ENCODE results near the gene TEX14. TPM values are rescaled to one million over a fixed set of nuclear protein-coding genes. Genes with fewer than 3 reads are reported as not detected.
"Not testable (repeated sequence)": the region's sequence is repeated elsewhere in the genome, so short reads cannot be mapped to it uniquely, and the experiment has no call there.

TEX14 gene
- total RNA-seq, 2 experiments from 2014 or later, result 0.28 to 0.35 TPM

DNA sequence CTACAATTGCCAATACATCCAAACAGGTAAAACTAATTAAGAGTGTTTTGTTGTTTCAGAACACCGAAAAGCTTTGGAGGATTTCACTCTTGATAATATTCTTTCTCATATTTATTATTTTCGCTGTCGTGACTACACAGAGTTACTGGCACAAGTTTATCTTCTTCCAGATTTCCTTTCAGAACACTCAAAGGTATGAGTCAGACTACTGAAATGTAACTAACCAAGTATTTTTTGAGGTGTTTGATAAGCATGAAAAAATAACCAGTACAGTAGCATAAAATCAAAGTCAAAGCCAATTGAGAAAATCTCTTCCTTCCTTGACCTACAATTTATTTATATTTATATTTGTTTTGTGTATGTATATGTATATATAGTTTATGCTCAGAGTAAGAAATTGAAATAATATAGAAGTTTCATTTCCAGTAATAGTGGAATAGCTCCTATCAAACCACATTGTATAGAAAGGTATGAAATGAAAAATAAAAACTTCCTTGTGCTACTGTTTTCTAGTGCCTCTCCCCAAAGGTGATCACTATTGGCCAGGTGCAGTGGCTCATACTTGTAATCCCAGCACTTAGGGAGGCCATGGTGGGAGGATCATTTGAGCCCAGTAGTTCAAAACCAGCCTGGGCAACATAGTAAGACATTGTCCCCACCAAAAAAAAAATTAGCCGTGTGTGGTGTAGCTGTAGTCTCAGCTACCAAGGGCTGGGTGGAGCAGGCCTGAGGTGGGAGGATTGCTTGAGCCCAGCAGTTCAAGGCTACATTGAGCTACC is 11.5 kb upstream of the TEX14 start:
- no peak for DNase-seq
- Mint-ChIP-seq H3K36me3 (peaks cover 45% of the 10 kb centered on the region), H3K4me3 (no peak overlapping the region), H3K27me3 (no peaks in the 10 kb centered on the region), H3K9me3 (ENCODE audit: low read depth) (no peaks in the 10 kb centered on the region), H3K4me1 (peaks cover 59% of the 10 kb centered on the region), H3K27ac (peak overlapping the region; percentile 81)
- CTCF ChIA-PET, result interaction anchor here (1.3 kb wide), 1 partner anchor 184 kb away, joined by 6 read pairs; no protein-coding TSS in a partner anchor
- ATAC-seq, result no peak

DNA sequence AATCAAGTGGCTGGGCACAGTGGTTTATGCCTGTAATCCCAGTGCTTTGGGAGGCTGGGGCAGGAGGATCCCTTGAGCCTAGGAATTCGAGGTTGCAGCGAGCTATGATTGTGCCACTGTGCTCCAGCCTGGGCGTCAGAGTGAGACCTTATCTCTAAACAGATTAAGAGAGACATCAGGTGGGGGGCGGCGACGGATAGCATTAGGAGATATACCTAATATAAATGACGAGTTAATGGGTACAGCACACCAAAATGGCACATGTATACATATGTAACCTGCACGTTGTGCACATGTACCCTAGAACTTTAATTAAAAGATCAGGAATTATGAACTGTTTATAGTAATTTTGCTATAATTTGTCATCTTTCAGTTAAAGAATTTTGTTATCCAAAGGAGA is 10.9 kb upstream of the TEX14 start:
- no peaks in the 10 kb centered on the region for H3K9me3 Mint-ChIP-seq (ENCODE audit: low read depth)
- H3K4me1 Mint-ChIP-seq, result peaks cover 55% of the 10 kb centered on the region
- ATAC-seq (no peak), DNase-seq (no peak)
- CTCF ChIA-PET, result interaction anchor here (0.7 to 1.3 kb wide), 3 partner anchors 10 to 184 kb away, joined by 3 to 6 read pairs (median 3); partner anchors contain the start of gene RAD51C
- peak overlapping the region; percentile 81 for H3K27ac Mint-ChIP-seq
- no peaks in the 10 kb centered on the region for H3K27me3 Mint-ChIP-seq
- H3K36me3 Mint-ChIP-seq, result peaks cover 41% of the 10 kb centered on the region
- no peak overlapping the region for H3K4me3 Mint-ChIP-seq

DNA sequence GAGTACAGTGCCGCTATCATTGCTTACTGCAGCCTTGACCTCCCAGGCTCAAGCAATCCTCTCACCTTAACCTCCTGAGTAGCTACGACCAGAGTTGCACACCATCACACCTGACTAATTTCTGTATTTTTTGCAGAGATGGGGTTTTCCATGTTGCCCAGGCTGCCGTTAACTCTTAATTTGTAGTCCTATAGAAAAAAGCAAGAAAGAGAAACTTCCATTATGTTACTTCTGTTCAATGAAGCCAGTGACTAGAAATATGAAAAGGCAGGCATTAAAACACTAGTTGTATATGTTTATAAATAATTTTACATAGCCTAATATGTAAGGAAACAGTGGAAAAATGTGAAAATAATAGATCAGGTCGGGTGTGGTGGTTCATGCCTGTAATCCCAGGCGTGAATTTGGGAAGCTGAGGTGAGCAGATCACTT is 10.2 kb upstream of the TEX14 start:
- ATAC-seq (peak; percentile 67), DNase-seq (peak; percentile 57)
- H3K4me3 Mint-ChIP-seq, result no peak overlapping the region
- H3K9me3 Mint-ChIP-seq (ENCODE audit: low read depth), result no peaks in the 10 kb centered on the region
- peaks cover 37% of the 10 kb centered on the region for H3K36me3 Mint-ChIP-seq
- H3K27me3 Mint-ChIP-seq, result no peaks in the 10 kb centered on the region
- peaks cover 50% of the 10 kb centered on the region for H3K4me1 Mint-ChIP-seq
- peak overlapping the region; percentile 81 for H3K27ac Mint-ChIP-seq
- CTCF ChIA-PET, result interaction anchor here (0.7 to 1.2 kb wide), 5 partner anchors 9 to 365 kb away, joined by 3 to 4 read pairs (median 3); partner anchors contain the start of gene RAD51C

DNA sequence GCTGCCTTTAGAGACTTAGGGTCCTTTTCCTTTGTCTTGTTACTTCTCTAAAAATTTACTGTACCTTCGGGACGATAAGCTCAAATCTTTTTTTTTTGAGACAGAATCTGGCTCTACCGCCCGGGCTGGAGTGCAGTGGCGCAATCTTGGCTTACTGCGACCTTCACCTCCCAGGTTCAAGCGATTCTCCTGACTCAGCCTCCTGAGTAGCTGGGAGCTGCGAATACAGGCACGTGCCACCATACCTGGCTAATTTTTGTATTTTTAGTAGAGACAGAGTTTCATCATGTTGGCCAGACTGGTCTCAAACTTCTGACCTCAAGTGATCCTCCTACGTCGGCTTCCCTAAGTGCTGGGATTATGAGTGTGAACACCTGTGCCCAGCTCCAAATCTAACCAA is 7.9 kb upstream of the TEX14 start:
- CTCF ChIA-PET, result interaction anchor here (0.6 to 1.9 kb wide), 4 partner anchors 9 to 305 kb away, joined by 4 to 9 read pairs (median 5); partner anchors contain the start of gene MTMR4
- no peak for ATAC-seq

DNA sequence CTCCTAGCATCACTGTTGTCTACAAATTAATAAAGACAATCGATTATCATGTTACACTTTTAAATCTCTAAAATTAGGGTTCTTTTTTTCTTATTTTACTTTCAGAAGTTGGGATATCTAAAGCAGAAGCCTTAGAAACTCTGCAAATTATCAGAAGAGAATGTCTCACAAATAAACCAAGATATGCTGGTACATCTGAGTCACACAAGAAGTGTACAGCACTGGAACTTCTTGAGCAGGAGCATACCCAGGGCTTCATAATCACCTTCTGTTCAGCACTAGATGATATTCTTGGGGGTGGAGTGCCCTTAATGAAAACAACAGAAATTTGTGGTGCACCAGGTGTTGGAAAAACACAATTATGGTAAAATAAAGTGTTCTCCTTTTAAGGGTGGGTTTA is 3.0 kb upstream of the TEX14 start:
- no peaks in the 10 kb centered on the region for H3K27me3 Mint-ChIP-seq
- H3K4me3 Mint-ChIP-seq, result no peak overlapping the region
- H3K27ac Mint-ChIP-seq, result peak overlapping the region; percentile 28
- peaks cover 38% of the 10 kb centered on the region for H3K4me1 Mint-ChIP-seq
- H3K36me3 Mint-ChIP-seq, result peaks cover 31% of the 10 kb centered on the region
- DNase-seq, result no peak
- H3K9me3 Mint-ChIP-seq (ENCODE audit: low read depth), result no peaks in the 10 kb centered on the region
- CTCF ChIA-PET, result no interaction called here
- ATAC-seq, result no peak

More for the DNA sequence above, 7.9 kb upstream of the TEX14 start:
- Mint-ChIP-seq H3K36me3 (peaks cover 32% of the 10 kb centered on the region), H3K9me3 (ENCODE audit: low read depth) (no peaks in the 10 kb centered on the region), H3K4me1 (peaks cover 42% of the 10 kb centered on the region), H3K27ac (no peak overlapping the region), H3K4me3 (no peak overlapping the region), H3K27me3 (no peaks in the 10 kb centered on the region)
- DNase-seq, result no peak

DNA sequence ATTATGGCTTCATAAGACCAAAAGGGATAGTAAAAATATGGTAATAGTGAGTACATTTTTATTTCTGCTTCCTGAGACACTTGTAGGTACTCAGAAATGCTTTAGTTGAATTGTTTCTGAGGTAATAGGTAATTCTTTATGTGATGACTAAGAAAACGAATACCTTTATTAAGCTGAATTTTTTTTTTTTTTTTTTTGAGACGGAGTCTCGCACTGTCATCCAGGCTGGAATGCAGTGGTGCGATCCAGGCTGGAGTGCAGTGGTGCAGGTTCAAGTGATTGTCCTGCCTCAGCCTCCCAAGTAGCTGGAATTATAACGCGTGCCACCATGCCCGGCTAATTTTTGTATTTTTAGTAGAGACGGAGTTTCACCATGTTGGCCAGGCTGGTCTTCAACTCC is 2.5 kb upstream of the TEX14 start:
- DNase-seq (no peak), ATAC-seq (no peak)
- H3K36me3 Mint-ChIP-seq, result peaks cover 25% of the 10 kb centered on the region
- no peaks in the 10 kb centered on the region for H3K27me3 Mint-ChIP-seq
- H3K27ac Mint-ChIP-seq, result no peak overlapping the region
- peaks cover 34% of the 10 kb centered on the region for H3K4me1 Mint-ChIP-seq
- H3K4me3 Mint-ChIP-seq, result no peak overlapping the region
- CTCF ChIA-PET, result no interaction called here
- H3K9me3 Mint-ChIP-seq (ENCODE audit: low read depth), result no peaks in the 10 kb centered on the region

DNA sequence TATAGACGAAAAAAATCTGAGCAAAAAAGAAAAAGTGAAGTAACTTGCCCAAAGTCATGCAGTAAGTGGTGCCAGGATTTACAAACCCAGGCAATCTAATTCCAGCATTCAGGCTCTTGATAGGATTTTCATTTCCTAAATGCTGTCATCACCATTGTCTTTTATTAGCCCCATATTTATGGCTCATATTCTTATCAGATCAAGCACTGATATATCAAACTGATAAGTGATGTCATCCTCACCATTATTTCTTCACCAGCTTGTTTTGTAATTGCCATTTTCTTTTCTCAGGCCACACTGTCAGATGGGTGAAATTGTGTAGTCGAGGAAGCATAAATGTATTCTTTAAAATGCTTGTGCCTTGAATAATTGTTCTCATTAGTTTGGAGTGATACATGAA is 1.9 kb upstream of the TEX14 start:
- peak overlapping the region; percentile 99 for H3K4me3 Mint-ChIP-seq
- peaks cover 23% of the 10 kb centered on the region for H3K36me3 Mint-ChIP-seq
- peak overlapping the region; percentile 98 for H3K27ac Mint-ChIP-seq
- no peaks in the 10 kb centered on the region for H3K27me3 Mint-ChIP-seq
- H3K9me3 Mint-ChIP-seq (ENCODE audit: low read depth), result no peaks in the 10 kb centered on the region
- CTCF ChIA-PET, result no interaction called here
- ATAC-seq, result no peak
- peaks cover 34% of the 10 kb centered on the region for H3K4me1 Mint-ChIP-seq
- no peak for DNase-seq

DNA sequence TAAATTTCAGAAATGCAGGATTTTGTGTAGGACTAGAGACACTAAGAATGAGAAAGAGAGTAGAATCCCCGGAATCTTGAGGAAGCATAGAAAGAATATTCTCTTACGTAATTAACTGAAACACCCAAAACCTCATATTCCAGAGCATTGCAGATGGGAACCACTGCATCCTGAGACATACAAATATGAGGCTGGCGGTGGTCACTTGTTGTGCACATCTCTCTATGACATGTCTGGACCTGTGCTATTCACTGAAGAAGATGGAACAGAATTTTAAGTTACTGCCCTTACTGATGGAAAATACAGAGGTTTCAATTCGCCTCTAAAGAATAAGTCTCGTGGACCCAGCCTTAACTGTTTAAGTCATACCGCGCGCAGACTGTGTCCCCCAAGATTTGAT is 1.4 kb upstream of the TEX14 start:
- ATAC-seq (no peak), DNase-seq (no peak)
- no peaks in the 10 kb centered on the region for H3K27me3 Mint-ChIP-seq
- no peaks in the 10 kb centered on the region for H3K9me3 Mint-ChIP-seq (ENCODE audit: low read depth)
- peak overlapping the region; percentile 98 for H3K27ac Mint-ChIP-seq
- peaks cover 23% of the 10 kb centered on the region for H3K36me3 Mint-ChIP-seq
- peak overlapping the region; percentile 99 for H3K4me3 Mint-ChIP-seq
- CTCF ChIA-PET, result interaction anchor here (0.9 to 1.4 kb wide), 6 partner anchors 9 to 312 kb away, joined by 3 to 9 read pairs (median 4); no protein-coding TSS in a partner anchor
- H3K4me1 Mint-ChIP-seq, result peaks cover 34% of the 10 kb centered on the region

DNA sequence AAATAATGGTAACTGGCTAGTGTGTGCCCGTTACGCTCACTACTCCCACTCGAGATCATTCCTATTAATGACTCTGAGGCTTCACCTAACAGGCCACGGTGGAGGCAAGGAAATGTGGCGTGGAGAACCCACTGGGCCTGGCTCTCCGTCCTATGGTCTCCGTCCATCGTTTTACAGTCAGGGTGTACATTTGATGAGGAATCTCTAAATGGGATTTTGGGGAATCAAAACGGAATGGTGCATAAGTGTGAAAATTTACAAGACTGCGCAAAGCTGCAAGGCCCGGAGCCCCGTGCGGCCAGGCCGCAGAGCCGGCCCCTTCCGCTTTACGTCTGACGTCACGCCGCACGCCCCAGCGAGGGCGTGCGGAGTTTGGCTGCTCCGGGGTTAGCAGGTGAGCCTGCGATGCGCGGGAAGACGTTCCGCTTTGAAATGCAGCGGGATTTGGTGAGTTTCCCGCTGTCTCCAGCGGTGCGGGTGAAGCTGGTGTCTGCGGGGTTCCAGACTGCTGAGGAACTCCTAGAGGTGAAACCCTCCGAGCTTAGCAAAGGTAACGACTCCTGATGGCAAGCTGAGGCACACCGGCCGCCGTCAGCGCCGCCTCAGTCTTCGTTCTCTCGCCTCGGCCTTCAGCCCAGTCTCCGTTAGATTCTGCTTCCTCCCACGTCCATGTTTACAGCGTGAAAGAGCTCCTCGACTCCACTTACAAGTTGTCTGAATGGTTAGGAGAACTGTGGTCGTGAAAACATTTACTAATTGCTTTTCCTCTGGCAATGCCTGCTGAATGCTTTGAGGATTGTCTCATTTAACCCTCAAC is 602 bp upstream of the TEX14 start, which contains the start of gene RAD51C:
RAD51C (plus strand) TSS at position 364 of the 817 bp plus-strand sequence; CDS start at position 406, 42 bp downstream.
- Mint-ChIP-seq H3K4me1 (peaks cover 34% of the 10 kb centered on the region), H3K27ac (peak within 1 kb of the TSS; percentile 98), H3K4me3 (peak within 1 kb of the TSS; percentile 99), H3K36me3 (peaks cover 23% of the 10 kb centered on the region), H3K27me3 (no peaks in the 10 kb centered on the region), H3K9me3 (ENCODE audit: low read depth) (no peaks in the 10 kb centered on the region)
- ATAC-seq (peak; percentile 99), DNase-seq (peak; percentile 94)
- CTCF ChIA-PET, result interaction anchor here (0.9 to 1.4 kb wide), 6 partner anchors 10 to 313 kb away, joined by 3 to 9 read pairs (median 4); no protein-coding TSS in a partner anchor

DNA sequence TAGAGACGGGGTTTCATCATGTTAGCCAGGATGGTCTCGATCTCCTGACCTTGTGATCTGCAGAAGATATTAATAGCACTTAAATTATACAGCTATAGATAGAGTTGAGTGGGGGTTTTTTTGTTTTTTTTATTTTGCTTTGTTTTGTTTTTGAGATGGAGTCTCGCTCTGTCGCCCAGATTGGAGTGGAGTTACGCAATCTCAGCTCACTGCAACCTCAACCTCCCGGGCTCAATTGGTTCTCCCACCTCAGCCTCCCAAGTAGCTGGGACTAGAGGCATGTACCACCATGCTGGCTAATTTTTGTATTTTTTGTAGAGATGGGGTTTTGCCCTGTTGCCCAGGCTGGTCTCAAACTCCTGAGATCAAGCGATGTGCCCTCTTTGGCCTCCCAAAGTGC is 1.8 kb downstream of the TEX14 start:
- CTCF ChIA-PET, result interaction anchor here (1.6 kb wide), 1 partner anchor 10 kb away, joined by 6 read pairs; no protein-coding TSS in a partner anchor
- Mint-ChIP-seq H3K36me3 (peaks cover 15% of the 10 kb centered on the region), H3K4me1 (peaks cover 26% of the 10 kb centered on the region)
- not testable (repeated sequence) for H3K9me3 Mint-ChIP-seq (ENCODE audit: low read depth); DNase-seq; ATAC-seq; H3K27ac Mint-ChIP-seq; H3K4me3 Mint-ChIP-seq; H3K27me3 Mint-ChIP-seq

DNA sequence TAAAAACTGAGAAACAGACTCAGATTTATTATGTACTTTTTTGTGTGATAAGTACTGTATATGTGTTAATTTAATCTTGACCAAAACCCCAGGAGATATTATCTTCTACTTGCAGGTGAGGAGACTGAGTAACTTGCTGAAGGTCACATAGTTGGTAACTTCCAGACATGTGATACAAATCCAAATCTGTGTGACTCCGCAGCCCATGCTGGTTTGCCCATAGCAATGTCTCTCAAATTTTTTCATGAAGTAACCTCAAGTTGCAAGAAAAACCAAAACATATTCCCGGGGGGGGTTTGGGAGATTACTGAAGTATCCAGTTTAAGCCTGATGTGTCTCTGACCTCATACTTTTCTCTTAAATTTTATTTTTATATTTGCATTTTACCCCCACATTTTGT is 3.3 kb downstream of the TEX14 start:
- DNase-seq (no peak), ATAC-seq (no peak)
- H3K4me1 Mint-ChIP-seq, result peaks cover 12% of the 10 kb centered on the region
- no peak overlapping the region for H3K27ac Mint-ChIP-seq
- no peak overlapping the region for H3K4me3 Mint-ChIP-seq
- H3K27me3 Mint-ChIP-seq, result no peaks in the 10 kb centered on the region
- CTCF ChIA-PET, result interaction anchor here (0.6 kb wide), 1 partner anchor 237 kb away, joined by 3 read pairs; no protein-coding TSS in a partner anchor
- no peaks in the 10 kb centered on the region for H3K9me3 Mint-ChIP-seq (ENCODE audit: low read depth)
- H3K36me3 Mint-ChIP-seq, result peaks cover 7% of the 10 kb centered on the region

DNA sequence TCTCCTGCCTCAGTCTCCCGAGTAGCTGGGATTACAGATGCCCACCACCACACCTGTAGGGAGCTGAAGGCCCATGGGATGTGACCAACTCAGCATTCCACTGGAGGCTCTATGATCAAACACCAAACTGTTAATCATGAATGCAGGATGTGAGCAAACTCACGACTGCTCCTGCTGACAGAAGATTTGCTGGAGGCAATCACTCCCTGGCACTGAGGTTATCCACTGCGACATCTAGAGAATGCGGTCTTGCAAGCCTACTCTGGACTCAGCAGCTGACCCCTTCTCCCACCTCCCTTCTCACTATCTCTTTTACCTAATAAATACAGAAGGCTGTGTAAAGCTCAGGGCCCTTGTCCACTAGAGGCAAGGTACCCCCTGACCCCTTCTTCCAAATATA is 4.9 kb downstream of the TEX14 start:
- ATAC-seq (no peak), DNase-seq (no peak)
- Mint-ChIP-seq H3K9me3 (ENCODE audit: low read depth) (no peaks in the 10 kb centered on the region), H3K4me1 (no peaks in the 10 kb centered on the region), H3K4me3 (no peak overlapping the region), H3K27me3 (no peaks in the 10 kb centered on the region), H3K27ac (no peak overlapping the region), H3K36me3 (no peaks in the 10 kb centered on the region)
- CTCF ChIA-PET, result interaction anchor here (0.6 kb wide), 1 partner anchor 237 kb away, joined by 4 read pairs; no protein-coding TSS in a partner anchor

DNA sequence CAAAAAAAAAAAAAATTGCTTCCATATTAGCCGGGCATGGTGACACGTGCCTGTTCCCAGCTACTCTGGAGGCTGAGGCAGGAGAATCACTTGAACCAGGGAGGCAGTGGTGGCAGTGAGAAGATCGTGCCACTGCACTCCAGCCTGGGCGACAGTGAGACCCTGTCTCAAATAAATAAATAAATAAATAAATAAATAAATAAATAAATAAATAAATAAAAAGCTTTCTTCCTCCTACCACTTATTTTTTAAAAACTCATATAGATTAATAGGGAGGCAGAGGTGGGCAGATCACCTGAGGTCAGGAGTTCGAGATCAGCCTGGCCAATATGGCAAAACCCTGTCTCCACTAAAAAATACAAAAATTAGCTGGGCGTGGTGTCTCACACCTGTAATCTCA is 7.4 kb downstream of the TEX14 start:
- H3K4me1 Mint-ChIP-seq; DNase-seq; H3K9me3 Mint-ChIP-seq (ENCODE audit: low read depth); ATAC-seq; H3K4me3 Mint-ChIP-seq; H3K36me3 Mint-ChIP-seq; H3K27me3 Mint-ChIP-seq; H3K27ac Mint-ChIP-seq: not testable (repeated sequence)
- CTCF ChIA-PET, result interaction anchor here (1.3 kb wide), 1 partner anchor 17 kb away, joined by 3 read pairs; no protein-coding TSS in a partner anchor

Data from activated CD8-positive, alpha-beta memory T cell treated with anti-CD3 and anti-CD28 coated beads, Interleukin-2, amount 10 ng/mL, durations not matched to agents 7 days and 5 days (primary cell).